Activated CD8-positive, alpha-beta memory T cell treated with anti-CD3 and anti-CD28 coated beads, Interleukin-2, amount 50 U/mL, for 24 hours (primary cell): ENCODE measurements around the gene OSBP.
"Not testable (repeated sequence)": the region's sequence is repeated elsewhere in the genome, so short reads cannot be mapped to it uniquely, and the experiment has no call there.

ENCODE experiments used
- DNase-seq: peaks from one replicate; pipeline ENCODE4 v3.0.0-alpha.2; 2020; ENCODE audit errors: extremely low read depth

Gene OSBP

DNA sequence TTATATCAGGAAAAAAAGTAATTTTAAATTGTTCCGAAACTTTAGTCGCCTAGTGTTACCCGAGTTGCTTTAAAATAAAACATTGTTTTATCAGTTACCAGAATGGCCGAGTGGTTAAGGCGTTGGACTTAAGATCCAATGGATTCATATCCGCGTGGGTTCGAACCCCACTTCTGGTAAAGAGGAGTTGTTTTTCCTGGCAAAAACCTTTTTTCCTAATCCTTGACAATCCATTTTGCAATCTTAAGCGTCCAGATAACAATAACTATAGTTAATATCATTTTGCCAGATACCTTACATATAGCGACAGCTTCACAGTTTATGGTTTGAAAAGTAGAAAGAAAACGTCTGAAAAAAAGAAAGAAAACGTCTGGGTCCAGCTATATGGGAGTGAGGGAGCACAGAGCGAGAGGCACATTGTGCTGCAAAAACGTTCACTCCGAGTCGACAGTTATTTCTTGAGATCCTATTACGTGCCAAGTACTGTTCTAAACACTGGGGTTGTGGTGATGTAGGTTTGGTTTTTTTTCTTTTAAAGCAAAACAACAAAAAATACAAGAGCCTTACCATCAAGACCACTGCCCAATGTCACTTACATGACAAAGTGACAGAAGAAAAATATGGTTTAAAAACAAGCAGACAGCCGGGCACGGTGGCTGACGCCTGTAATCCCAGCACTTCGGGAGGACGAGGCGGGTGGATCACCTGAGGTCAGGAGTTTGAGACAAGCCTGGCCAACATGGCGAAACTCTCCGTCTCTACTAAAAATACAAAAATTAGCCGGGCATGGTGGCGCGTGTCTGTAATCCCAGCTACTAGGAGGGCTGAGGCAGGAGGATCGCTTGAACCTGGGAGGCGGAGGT lies 63.7 kb downstream of the OSBP start:
- no peak for DNase-seq

DNA sequence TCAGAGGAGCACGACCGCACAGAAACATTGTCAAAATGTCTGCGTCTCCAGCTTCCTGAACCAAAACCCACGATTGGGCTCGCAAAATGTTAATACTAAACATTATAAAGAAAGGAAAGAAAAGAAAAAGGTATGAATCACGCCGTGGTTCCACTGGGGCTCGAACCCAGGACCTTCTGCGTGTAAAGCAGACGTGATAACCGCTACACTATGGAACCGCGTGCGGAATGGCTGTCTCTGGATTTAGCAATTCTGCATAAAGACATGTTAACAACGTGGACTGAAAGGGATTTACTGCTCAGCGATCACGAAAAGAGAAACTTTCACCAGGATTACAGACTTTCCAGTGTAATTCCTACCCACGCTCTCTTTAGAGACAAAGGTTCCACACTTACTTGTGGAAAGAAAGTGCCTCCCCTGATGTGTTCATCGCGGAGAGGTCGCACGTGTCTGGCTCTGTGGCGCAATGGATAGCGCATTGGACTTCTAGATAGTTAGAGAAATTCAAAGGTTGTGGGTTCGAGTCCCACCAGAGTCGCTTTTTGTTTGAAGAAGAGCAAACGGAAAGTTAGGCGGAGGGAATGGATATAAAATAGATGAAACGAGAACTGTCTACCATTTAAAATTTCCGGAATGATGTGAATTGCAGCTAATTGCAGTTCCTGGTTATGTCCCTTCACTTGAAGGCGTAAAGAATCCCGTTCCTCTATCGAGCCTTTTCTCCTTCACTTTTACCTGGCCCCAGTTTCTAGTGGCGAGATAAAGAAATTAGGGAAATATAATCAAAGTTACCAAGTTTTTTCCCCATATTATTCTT lies 64.5 kb downstream of the OSBP start:
- DNase-seq: peak; percentile 76

- peak; percentile 82 for DNase-seq
Observed at GRCh38 chr11:59550368-59550841, 65.2 kb downstream of the OSBP start.

DNA sequence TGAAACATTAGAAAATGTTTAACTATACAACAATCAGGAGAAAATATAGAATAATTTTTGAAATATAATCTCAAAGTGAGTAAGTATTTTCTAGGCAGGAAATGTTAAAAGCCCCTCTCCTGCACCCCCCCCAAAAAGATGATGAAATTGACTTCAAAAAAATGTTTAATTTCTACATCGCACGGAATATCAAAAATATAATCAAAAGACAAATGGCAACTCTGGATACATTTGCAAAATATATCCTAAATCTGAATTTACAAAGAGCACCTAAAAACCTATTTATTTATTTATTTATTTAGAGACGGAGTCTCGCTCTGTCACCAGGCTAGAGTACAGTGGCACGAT lies 67.3 kb downstream of the OSBP start:
- DNase-seq: no peak

DNA sequence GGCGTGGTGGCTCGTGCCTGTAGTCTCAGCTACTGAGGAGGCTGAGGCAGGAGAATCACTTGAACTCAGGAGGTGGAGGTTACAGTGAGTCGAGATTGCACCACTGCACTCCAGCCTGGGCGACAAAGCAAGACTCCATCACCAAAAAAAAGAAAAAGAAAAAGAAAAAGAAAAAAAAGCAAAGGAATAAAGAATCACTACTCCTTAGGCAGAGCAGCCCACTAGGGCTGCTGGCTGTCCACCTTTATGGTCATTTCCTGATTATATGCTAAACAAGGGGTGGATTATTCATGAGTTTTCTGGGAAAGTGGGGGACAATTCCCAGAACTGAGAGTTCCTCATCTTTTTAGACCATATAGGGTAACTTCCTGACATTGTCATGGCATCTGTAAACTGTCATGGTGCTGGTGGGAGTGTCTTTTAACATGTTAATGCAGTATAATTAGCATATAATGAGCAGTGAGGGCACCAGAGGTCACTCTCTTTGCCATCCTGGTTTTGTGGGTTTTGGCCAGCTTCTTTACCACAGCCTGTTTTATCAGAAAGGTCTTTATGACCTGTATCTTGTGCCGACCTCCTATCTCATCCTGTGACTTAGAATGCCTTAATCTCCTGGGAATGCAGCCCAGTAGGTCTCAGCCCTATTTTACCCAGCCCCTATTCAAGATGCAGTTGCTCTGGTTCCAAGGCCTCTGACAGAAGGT lies 67.8 kb downstream of the OSBP start:
- DNase-seq: not testable (repeated sequence)

GRCh38 chr11:59545179-59546020 lies 70.2 kb downstream of the OSBP start:
- no peak for DNase-seq

- no peak for DNase-seq
Observed at GRCh38 chr11:59544869-59545178, 70.8 kb downstream of the OSBP start.

DNA sequence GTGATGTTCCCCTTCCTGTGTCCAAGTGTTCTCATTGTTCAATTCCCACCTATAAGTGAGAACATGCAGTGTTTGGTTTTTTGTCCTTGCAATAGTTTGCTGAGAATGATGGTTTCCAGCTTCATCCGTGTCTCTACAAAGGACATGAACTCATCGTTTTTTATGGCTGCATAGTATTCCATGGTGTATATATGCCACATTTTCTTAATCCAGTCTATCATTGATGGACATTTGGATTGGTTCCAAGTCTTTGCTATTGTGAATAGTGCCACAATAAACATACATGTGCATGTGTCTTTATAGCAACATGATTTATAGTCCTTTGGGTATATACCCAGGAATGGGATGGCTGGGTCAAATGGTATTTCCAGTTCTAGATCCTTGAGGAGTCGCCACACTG lies 71.9 kb downstream of the OSBP start:
- not testable (repeated sequence) for DNase-seq

- DNase-seq: no peak
Observed at GRCh38 chr11:59542142-59542810, 73.3 kb downstream of the OSBP start.

GRCh38 chr11:59534676-59535075 lies 80.9 kb downstream of the OSBP start:
- no peak for DNase-seq

- DNase-seq: no peak
Observed at GRCh38 chr11:59532620-59533019, 83.0 kb downstream of the OSBP start.

DNA sequence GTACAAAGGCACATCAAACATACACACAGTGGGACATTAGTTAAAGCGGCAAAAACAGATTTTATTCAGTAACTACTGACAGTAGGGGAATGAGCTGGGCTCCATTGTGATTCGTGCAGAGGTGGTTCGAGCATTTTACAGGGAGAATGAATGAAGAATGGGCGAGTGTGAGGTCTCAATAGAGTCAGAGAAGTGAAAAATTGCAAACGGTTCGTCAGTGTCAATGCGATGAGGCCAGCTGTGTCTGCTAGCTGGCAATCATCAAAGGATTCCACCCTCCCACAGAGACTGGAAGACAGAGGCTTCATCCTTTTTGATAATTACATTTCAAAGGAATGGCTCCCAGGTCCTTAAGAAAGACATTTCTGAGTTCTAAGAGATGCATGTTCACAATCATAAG lies 86.9 kb downstream of the OSBP start:
- DNase-seq: no peak
